AG04449 (cell line): ENCODE measurements around the gene PARD3B.

Experiments used
- CTCF ChIA-PET: fragments of 350-600 bp; formaldehyde crosslinking; extraction: SDS; loops from one replicate; lab custom pipeline; 2021; ENCODE audit warnings: antibody characterized with exemption; lab: Yijun Ruan, JAX
- POLR2A ChIA-PET: fragments of 400-600, 350-600 bp; formaldehyde crosslinking; extraction: SDS; loops from one replicate; lab custom pipeline; 2020; ENCODE audit warnings: antibody characterized with exemption, inconsistent platforms; lab: Yijun Ruan, JAX
- DNase-seq: peaks from one replicate; pipeline ENCODE4 v3.0.0-alpha.2; 2010; ENCODE audit warnings: low read depth, low spot score
- H3K4me3 ChIP-seq: 2 replicates; pipeline ENCODE4 v1.5.1; 2011; ENCODE audit warnings: low read depth, mild to moderate bottlenecking, control low read depth, low read length
- CTCF ChIP-seq: IDR thresholded peaks from one replicate; pipeline ENCODE4 v1.5.1; 2011; ENCODE audit warnings: mild to moderate bottlenecking, moderate library complexity, low read length, control low read depth, inconsistent platforms; ENCODE audit not compliant: insufficient read depth; ENCODE audit errors: missing control alignments

The PARD3B gene

GRCh38 chr2:204984518-204984917 is 439.2 kb downstream of the PARD3B start:
- no peak for TF ChIP-seq CTCF
- CTCF ChIA-PET: no interaction called here
- no peak overlapping the region for H3K4me3 ChIP-seq
- POLR2A ChIA-PET: no interaction called here
- DNase-seq: no peak

- CTCF ChIA-PET: no interaction called here
- DNase-seq: no peak
- POLR2A ChIA-PET: no interaction called here
- no peak for TF ChIP-seq CTCF
- no peak overlapping the region for H3K4me3 ChIP-seq
Measured at GRCh38 chr2:204986641-204987040, 441.4 kb downstream of the PARD3B start.

- no peak for DNase-seq
- no peak overlapping the region for H3K4me3 ChIP-seq
- TF ChIP-seq CTCF: no peak
- CTCF ChIA-PET: no interaction called here
- POLR2A ChIA-PET: no interaction called here
Measured at GRCh38 chr2:204988836-204989235, 443.6 kb downstream of the PARD3B start.

- TF ChIP-seq CTCF: no peak
- ChIA-PET POLR2A (no interaction called here), CTCF (no interaction called here)
- H3K4me3 ChIP-seq: no peak overlapping the region
- no peak for DNase-seq
Measured at GRCh38 chr2:204989877-204990276, 444.6 kb downstream of the PARD3B start.

- no peak for TF ChIP-seq CTCF
- DNase-seq: no peak
- ChIA-PET CTCF (interaction anchor here (0.6 kb wide), 1 partner anchor 528 kb away, joined by 3 read pairs; no protein-coding TSS in a partner anchor), POLR2A (no interaction called here)
- no peak overlapping the region for H3K4me3 ChIP-seq
Measured at GRCh38 chr2:205001300-205001966, 456.2 kb downstream of the PARD3B start.

GRCh38 chr2:205002390-205002789 is 457.1 kb downstream of the PARD3B start:
- POLR2A ChIA-PET: no interaction called here
- no peak overlapping the region for H3K4me3 ChIP-seq
- no peak for TF ChIP-seq CTCF
- CTCF ChIA-PET: no interaction called here
- DNase-seq: no peak
